NCI-H2107 treated with DMSO at 0.1 percent for 48 hours (cell line): ENCODE data around the gene KRTAP10-11.

ENCODE experiments used
- DNase-seq: peaks from one replicate; lab custom pipeline; 2025; ENCODE audit not compliant: unreplicated experiment; lab: John Stamatoyannopoulos, UW

The KRTAP10-11 gene

GRCh38 chr21:44692798-44693512 lies 46.7 kb downstream of the KRTAP10-11 start:
- no peak for DNase-seq

GRCh38 chr21:44694776-44695175 lies 48.6 kb downstream of the KRTAP10-11 start:
- DNase-seq, result no peak

- DNase-seq, result no peak
Observed at GRCh38 chr21:44695184-44695583, 49.0 kb downstream of the KRTAP10-11 start.

GRCh38 chr21:44695641-44696040 lies 49.4 kb downstream of the KRTAP10-11 start:
- no peak for DNase-seq

GRCh38 chr21:44696572-44696971 lies 50.4 kb downstream of the KRTAP10-11 start:
- DNase-seq, result no peak
